NK-92 (cell line): ENCODE results near the gene TMED8.
A peak's percentile ranks its signal among the peaks of the same experiment; 100 is the strongest.
"Not testable (repeated sequence)": the region's sequence is repeated elsewhere in the genome, so short reads cannot be mapped to it uniquely, and the experiment has no call there.

Experiments used
- DNase-seq: peaks from one replicate; lab custom pipeline; 2025; ENCODE audit not compliant: unreplicated experiment; lab: John Stamatoyannopoulos, UW

TMED8 gene

GRCh38 chr14:77323571-77323970 lies 53.3 kb downstream of the TMED8 start:
- DNase-seq = no peak

- no peak for DNase-seq
These were observed 53.9 kb downstream of the TMED8 start for GRCh38 chr14:77322951-77323350.

GRCh38 chr14:77322250-77322902 lies 54.5 kb downstream of the TMED8 start:
- DNase-seq = no peak

GRCh38 chr14:77320238-77320935 lies 56.5 kb downstream of the TMED8 start, which contains the start of gene POMT2:
Gene POMT2 (minus strand): TSS chr14:77320883. CDS start chr14:77320681, 202 bp downstream.
- DNase-seq = peak; percentile 60

GRCh38 chr14:77319422-77319821 lies 57.5 kb downstream of the TMED8 start:
- DNase-seq = no peak

- not testable (repeated sequence) for DNase-seq
These were observed 58.1 kb downstream of the TMED8 start for GRCh38 chr14:77318756-77319155.

- no peak for DNase-seq
These were observed 58.8 kb downstream of the TMED8 start for GRCh38 chr14:77318006-77318553.

- DNase-seq = no peak
These were observed 60.0 kb downstream of the TMED8 start for GRCh38 chr14:77316872-77317301.

- DNase-seq = no peak
These were observed 60.7 kb downstream of the TMED8 start for GRCh38 chr14:77316195-77316505.

- DNase-seq = no peak
These were observed 62.1 kb downstream of the TMED8 start for GRCh38 chr14:77314539-77315457.

GRCh38 chr14:77314043-77314442 lies 62.9 kb downstream of the TMED8 start:
- no peak for DNase-seq

- no peak for DNase-seq
These were observed 63.5 kb downstream of the TMED8 start for GRCh38 chr14:77313371-77313770.

- no peak for DNase-seq
These were observed 65.7 kb downstream of the TMED8 start for GRCh38 chr14:77311217-77311616.

- no peak for DNase-seq
These were observed 66.9 kb downstream of the TMED8 start for GRCh38 chr14:77310026-77310425.

- DNase-seq = no peak
These were observed 67.8 kb downstream of the TMED8 start for GRCh38 chr14:77309131-77309530.

GRCh38 chr14:77306851-77307496 lies 69.9 kb downstream of the TMED8 start:
- DNase-seq = no peak

GRCh38 chr14:77306416-77306815 lies 70.5 kb downstream of the TMED8 start:
- no peak for DNase-seq

GRCh38 chr14:77305696-77306095 lies 71.2 kb downstream of the TMED8 start:
- no peak for DNase-seq

- no peak for DNase-seq
These were observed 73.3 kb downstream of the TMED8 start for GRCh38 chr14:77303417-77304156.

- DNase-seq = no peak
These were observed 74.0 kb downstream of the TMED8 start for GRCh38 chr14:77302926-77303325.
